SK-N-SH (cell line): ENCODE data around the gene ATP12A. TPM values are rescaled to one million over a fixed set of nuclear protein-coding genes. Genes with fewer than 3 reads are reported as not detected.

Source experiments
- CTCF ChIA-PET: fragments of 300-600, 350-600 bp; formaldehyde crosslinking; extraction: SDS; loops from one replicate; lab custom pipeline; 2021; lab: Yijun Ruan, JAX
- POLR2A ChIA-PET: fragments of 350-600 bp; sonication (Branson Sonifier 250); formaldehyde crosslinking; extraction: SDS; loops from one replicate; lab custom pipeline; 2020; ENCODE audit warnings: antibody characterized with exemption, inconsistent platforms; lab: Yijun Ruan, JAX
- DNase-seq: peaks from one replicate; pipeline ENCODE4 v3.0.0; 2012
- H2AFZ ChIP-seq: fragments of 200-600 bp; sonication (generic); 2 replicates; pipeline ENCODE4 v1.8.1; 2016; ENCODE audit warnings: antibody characterized with exemption, mild to moderate bottlenecking, low read depth
- H3F3A ChIP-seq: fragments of 200-600 bp; sonication (generic); replicated peaks from 2 replicates; pipeline ENCODE3; 2016; ENCODE audit warnings: antibody characterized with exemption, mild to moderate bottlenecking; ENCODE audit not compliant: insufficient read depth
- H3K27ac ChIP-seq, 2 experiments: fragments of 200-500 bp in 1 of 2; fragments of 200-600 bp in 1 of 2; sonication (Bioruptor generic) in 1 of 2; sonication (generic), shearing (Covaris generic) in 1 of 2; 2 replicates each; pipeline versions ENCODE4 v1.5.1 to v1.6.1; 2014 to 2016; ENCODE audit warnings: low read depth in 2 of 2, inconsistent platforms in 1 of 2, low read length in 1 of 2, mild to moderate bottlenecking in 1 of 2, mixed read lengths in 1 of 2
- H3K27me3 ChIP-seq: fragments of 200-600 bp; sonication (generic), shearing (Covaris generic); 2 replicates; pipeline ENCODE4 v1.6.1; 2016; ENCODE audit warnings: mixed run types; ENCODE audit not compliant: insufficient read depth
- H3K36me3 ChIP-seq, 2 experiments: fragments of 200-500 bp in 1 of 2; fragments of 200-600 bp in 1 of 2; sonication (Bioruptor generic) in 1 of 2; sonication (generic) in 1 of 2; replicated peaks in 1 of 2; 2 replicates each; pipeline versions ENCODE3 to v1.5.1; 2014 to 2016; ENCODE audit warnings: low read length in 1 of 2, mild to moderate bottlenecking in 1 of 2; ENCODE audit not compliant: insufficient read depth in 2 of 2, control insufficient read depth in 1 of 2
- H3K4me1 ChIP-seq, 2 experiments: fragments of 200-500 bp in 1 of 2; fragments of 200-600 bp in 1 of 2; sonication (Bioruptor generic) in 1 of 2; sonication (generic), shearing (Covaris generic) in 1 of 2; 2 replicates each; pipeline versions ENCODE4 v1.5.1 to v1.6.1; 2014 to 2016; ENCODE audit warnings: low read depth in 1 of 2, low read length in 1 of 2, mixed run types in 1 of 2; ENCODE audit not compliant: insufficient read depth in 2 of 2, control insufficient read depth in 1 of 2
- H3K4me2 ChIP-seq: fragments of 200-600 bp; sonication (generic), shearing (Covaris generic); 2 replicates; pipeline ENCODE4 v1.6.1; 2017; ENCODE audit warnings: mixed run types
- H3K4me3 ChIP-seq, 2 experiments: fragments of 200-500 bp in 1 of 2; fragments of 200-600 bp in 1 of 2; sonication (Bioruptor generic) in 1 of 2; sonication (generic), shearing (Covaris generic) in 1 of 2; 2 replicates each; pipeline versions ENCODE4 v1.5.1 to v1.8.1; 2014 to 2016; ENCODE audit warnings: low read depth in 2 of 2, inconsistent platforms in 1 of 2, low read length in 1 of 2, mild to moderate bottlenecking in 1 of 2, mixed read lengths in 1 of 2, moderate library complexity in 1 of 2
- H3K79me2 ChIP-seq: fragments of 200-600 bp; sonication (generic); 2 replicates; pipeline ENCODE4 v1.8.1; 2017; ENCODE audit warnings: mild to moderate bottlenecking; ENCODE audit not compliant: insufficient read depth
- H3K9ac ChIP-seq: fragments of 200-600 bp; sonication (generic); 2 replicates; pipeline ENCODE4 v1.6.1; 2017; ENCODE audit warnings: mixed run types
- H3K9me2 ChIP-seq: fragments of 200-600 bp; sonication (generic); 2 replicates; pipeline ENCODE4 v1.6.1; 2017; ENCODE audit warnings: mixed run types
- H3K9me3 ChIP-seq: fragments of 200-600 bp; sonication (generic); 2 replicates; pipeline ENCODE4 v1.6.1; 2017; ENCODE audit warnings: mixed run types, mild to moderate bottlenecking, moderate library complexity
- H4K20me1 ChIP-seq: fragments of 200-600 bp; sonication (generic); 2 replicates; pipeline ENCODE4 v1.6.1; 2017; ENCODE audit warnings: mild to moderate bottlenecking, mixed run types; ENCODE audit not compliant: insufficient read depth
- ELF1 ChIP-seq: IDR thresholded peaks from 2 replicates; pipeline ENCODE4 v1.4.0; 2012
- EP300 ChIP-seq, 2 experiments: IDR thresholded peaks; 2 replicates each; pipeline versions ENCODE4 v1.4.0 to v1.6.1; 2012; ENCODE audit warnings: borderline replicate concordance in 1 of 2, low read depth in 1 of 2, low read length in 1 of 2
- FOSL2 ChIP-seq: IDR thresholded peaks from 2 replicates; pipeline ENCODE4 v1.4.0; 2012; ENCODE audit warnings: low read depth, mild to moderate bottlenecking, moderate library complexity, borderline replicate concordance
- FOXJ3 ChIP-seq: sonication (generic); formaldehyde crosslinking; IDR thresholded peaks from 2 replicates; pipeline ENCODE4 v1.5.1; 2020; ENCODE audit warnings: mild to moderate bottlenecking, missing genetic modification reagents
- FOXM1 ChIP-seq: IDR thresholded peaks from 2 replicates; pipeline ENCODE4 v1.4.0; 2012; ENCODE audit warnings: low read depth, mild to moderate bottlenecking
- GATA2 ChIP-seq: sonication (generic); formaldehyde crosslinking; IDR thresholded peaks from 2 replicates; pipeline ENCODE4 v1.5.0; 2020; ENCODE audit warnings: mild to moderate bottlenecking, missing genetic modification reagents
- JUND ChIP-seq: IDR thresholded peaks from 2 replicates; pipeline ENCODE4 v1.4.0; 2012
- MEF2A ChIP-seq: IDR thresholded peaks from 2 replicates; pipeline ENCODE4 v1.4.0; 2012; ENCODE audit warnings: low read depth, borderline replicate concordance
- MXI1 ChIP-seq: IDR thresholded peaks from 2 replicates; pipeline ENCODE4 v1.6.1; 2012; ENCODE audit warnings: mild to moderate bottlenecking, low read depth, low read length, improper control_type of control experiment
- PBX3 ChIP-seq: IDR thresholded peaks from 2 replicates; pipeline ENCODE4; 2012
- POLR2AphosphoS5 ChIP-seq: IDR thresholded peaks from 2 replicates; pipeline ENCODE4 v1.6.1; 2012; ENCODE audit warnings: low read depth, low read length
- RCOR1 ChIP-seq: fragments of 150-350 bp; IDR thresholded peaks from 2 replicates; pipeline ENCODE4 v1.6.1; 2017; ENCODE audit warnings: antibody characterized with exemption, low read length
- RXRA ChIP-seq: IDR thresholded peaks from 2 replicates; pipeline ENCODE4 v1.4.0; 2012; ENCODE audit warnings: low read depth, mild to moderate bottlenecking, borderline replicate concordance
- SIN3A ChIP-seq: IDR thresholded peaks from 2 replicates; pipeline ENCODE4 v1.6.1; 2012; ENCODE audit warnings: low read depth, mild to moderate bottlenecking, low read length, moderate library complexity, borderline replicate concordance
- SMC3 ChIP-seq: IDR thresholded peaks from 2 replicates; pipeline ENCODE4 v1.6.1; 2012; ENCODE audit warnings: low read depth, low read length, improper control_type of control experiment
- TEAD4 ChIP-seq: IDR thresholded peaks from 2 replicates; pipeline ENCODE4 v1.4.0; 2012; ENCODE audit warnings: mild to moderate bottlenecking, borderline replicate concordance; ENCODE audit not compliant: insufficient read depth
- ZBTB33 ChIP-seq: IDR thresholded peaks from 2 replicates; pipeline ENCODE4 v1.4.0; 2012; ENCODE audit warnings: low read depth, borderline replicate concordance
- WGBS: methylation state at CpG from one replicate; pipeline ENCODE4 v1.1.6; 2017; ENCODE audit warnings: low lambda C conversion rate; 5-methylcytosine and 5-hydroxymethylcytosine counted together
- polyA plus RNA-seq, 3 experiments: library from polyadenylated mRNA; depleted of rRNA; stranded (reverse); fragments of >200 nt; gene quantifications; 2 replicates each; pipeline ENCODE4 v1.2.3, GENCODE V29; 2012

ATP12A gene
- polyA plus RNA-seq, 1 of the 3 experiments (the other 2 are of a cell fraction) = not detected

- H3K4me1 ChIP-seq = peaks cover 0 to 3% of the 10 kb centered on the region in 2 experiments; a peak in 2 of 4 replicates
- no peaks in the 10 kb centered on the region for H3K79me2 ChIP-seq
- no peak overlapping the region for H2AFZ ChIP-seq
- CTCF ChIA-PET = interaction anchor here (0.6 to 2.8 kb wide), 5 partner anchors 10 to 159 kb away, joined by 3 to 16 read pairs (median 4); no protein-coding TSS in a partner anchor
- no peaks in the 10 kb centered on the region for H3K9me2 ChIP-seq
- POLR2A ChIA-PET = no interaction called here
- H3K9ac ChIP-seq = no peak overlapping the region
- H3K4me2 ChIP-seq = no peak overlapping the region
- DNase-seq = no peak
- H3K9me3 ChIP-seq = no peaks in the 10 kb centered on the region
- H3K27me3 ChIP-seq = peaks cover 29% of the 10 kb centered on the region
- H3K36me3 ChIP-seq = no peaks in the 10 kb centered on the region
- no peaks in the 10 kb centered on the region for H3F3A ChIP-seq
- H4K20me1 ChIP-seq = no peaks in the 10 kb centered on the region
- no peak overlapping the region for H3K4me3 ChIP-seq
- 7% methylated on average over 2 of the region's 2 CpGs for WGBS
- H3K27ac ChIP-seq = no peak overlapping the region
- no peak for TF ChIP-seq PBX3
- TF ChIP-seq MEF2A = no peak
- TF ChIP-seq SIN3A = no peak
- no peak for TF ChIP-seq JUND
- no peak for TF ChIP-seq FOXM1
- TF ChIP-seq RCOR1 = no peak
- TF ChIP-seq RXRA = no peak
- no peak for TF ChIP-seq ELF1
- no peak for TF ChIP-seq MXI1
Measured at GRCh38 chr13:24682353-24682752, 2.1 kb downstream of the ATP12A start.

- no peak overlapping the region for H3K4me3 ChIP-seq
- no peak for DNase-seq
- peaks cover 35% of the 10 kb centered on the region for H3K27me3 ChIP-seq
- H3F3A ChIP-seq = no peaks in the 10 kb centered on the region
- no peaks in the 10 kb centered on the region for H3K9me2 ChIP-seq
- no peak overlapping the region for H3K9ac ChIP-seq
- peaks cover 0 to 3% of the 10 kb centered on the region in 2 experiments; a peak in 2 of 4 replicates for H3K4me1 ChIP-seq
- 46% methylated on average over 5 of the region's 5 CpGs for WGBS
- H3K4me2 ChIP-seq = no peak overlapping the region
- no peak overlapping the region for H3K27ac ChIP-seq
- H3K9me3 ChIP-seq = no peaks in the 10 kb centered on the region
- TF ChIP-seq SMC3 (no peak), EP300 (IDR thresholded peaks at IDR 0.05; ENCODE audit: borderline replicate concordance in 1 of 2, low read depth in 1 of 2, low read length in 1 of 2) (no peak), FOSL2 (no peak), POLR2AphosphoS5 (no peak), RXRA (no peak), TEAD4 (no peak), FOXM1 (no peak), FOXJ3 (no peak), GATA2 (CRISPR knock-in tag) (no peak), JUND (no peak), ZBTB33 (no peak)
- H3K79me2 ChIP-seq = no peaks in the 10 kb centered on the region
- CTCF ChIA-PET = interaction anchor here (0.7 to 2.8 kb wide), 5 partner anchors 9 to 43 kb away, joined by 3 to 16 read pairs (median 4); no protein-coding TSS in a partner anchor
- POLR2A ChIA-PET = no interaction called here
- H4K20me1 ChIP-seq = no peaks in the 10 kb centered on the region
- no peaks in the 10 kb centered on the region for H3K36me3 ChIP-seq
- no peak overlapping the region for H2AFZ ChIP-seq
Measured at GRCh38 chr13:24683351-24683750, 3.1 kb downstream of the ATP12A start.
